Small intestine (tissue), 7 donors: ENCODE data around the gene TUBGCP2. TPM values are rescaled to one million over a fixed set of nuclear protein-coding genes. Genes with fewer than 3 reads are reported as not detected.

Experiments
- DNase-seq, 2 donors: peaks; one replicate each; pipeline versions ENCODE4 v3.0.0 to v3.0.0-alpha.2; 2013
- FAIRE-seq: peaks from 2 replicates; lab custom pipeline; 2012; peaks lifted over from hg19 to GRCh38; lab: Jason Lieb, UNC
- H3K27ac ChIP-seq, 3 donors: one replicate each; pipeline ENCODE4 v1.5.1; 2013; ENCODE audit warnings: low read length in 2 of 3, mild to moderate bottlenecking in 2 of 3, control low read depth in 1 of 3, inconsistent platforms in 1 of 3, low read depth in 1 of 3, moderate library complexity in 1 of 3
- H3K27me3 ChIP-seq, 3 donors: one replicate each; pipeline ENCODE4 v1.6.1; 2013; ENCODE audit warnings: low read length in 3 of 3, inconsistent platforms in 1 of 3; ENCODE audit not compliant: control insufficient read depth in 3 of 3, insufficient read depth in 3 of 3
- H3K36me3 ChIP-seq, 3 donors: one replicate each; pipeline ENCODE4 v1.6.1; 2013; ENCODE audit warnings: low read length in 3 of 3, inconsistent platforms in 1 of 3, low read depth in 1 of 3, mild to moderate bottlenecking in 1 of 3, moderate library complexity in 1 of 3; ENCODE audit not compliant: control insufficient read depth in 3 of 3, insufficient read depth in 2 of 3
- H3K4me1 ChIP-seq, 3 donors: one replicate each; pipeline ENCODE4 v1.6.1; 2013; ENCODE audit warnings: low read length in 2 of 3, inconsistent platforms in 1 of 3, low read depth in 1 of 3, mild to moderate bottlenecking in 1 of 3, moderate library complexity in 1 of 3; ENCODE audit not compliant: control insufficient read depth in 3 of 3, insufficient read depth in 2 of 3
- H3K4me3 ChIP-seq, 3 donors: one replicate each; pipeline ENCODE4 v1.5.1; 2013; ENCODE audit warnings: low read length in 3 of 3, control low read depth in 1 of 3, inconsistent platforms in 1 of 3, low read depth in 1 of 3, mild to moderate bottlenecking in 1 of 3, moderate library complexity in 1 of 3
- H3K9me3 ChIP-seq, 2 donors: one replicate each; pipeline ENCODE4 v1.6.1; 2013; ENCODE audit warnings: low read depth in 1 of 2, low read length in 1 of 2; ENCODE audit not compliant: control insufficient read depth in 2 of 2, insufficient read depth in 1 of 2
- WGBS, 3 donors: extraction: QIAGEN DNeasy Blood & Tissue Kit; methylation state at CpG; one replicate each; pipeline ENCODE4 v1.1.7; 2013; 5-methylcytosine and 5-hydroxymethylcytosine counted together
- polyA plus RNA-seq, 4 donors: library from polyadenylated mRNA; stranded (reverse) in 3 of 4; unstranded in 1 of 4; fragments of 200-250 nt in 3 of 4; fragments of 120-200 nt in 1 of 4; gene quantifications; one replicate each; pipeline versions ENCODE4 v1.2.1 to v1.2.3, GENCODE V29; 2013
- donor health status: healthy with polysubstance abuse.
- donor health status: control.
- donor health status: control.
- donor health status: Bipolar disorder and iron deficiency.
- donor health status: healthy.

Gene TUBGCP2
- polyA plus RNA-seq, 4 donors, result 43.1 to 173 (median 88.4) TPM

DNA sequence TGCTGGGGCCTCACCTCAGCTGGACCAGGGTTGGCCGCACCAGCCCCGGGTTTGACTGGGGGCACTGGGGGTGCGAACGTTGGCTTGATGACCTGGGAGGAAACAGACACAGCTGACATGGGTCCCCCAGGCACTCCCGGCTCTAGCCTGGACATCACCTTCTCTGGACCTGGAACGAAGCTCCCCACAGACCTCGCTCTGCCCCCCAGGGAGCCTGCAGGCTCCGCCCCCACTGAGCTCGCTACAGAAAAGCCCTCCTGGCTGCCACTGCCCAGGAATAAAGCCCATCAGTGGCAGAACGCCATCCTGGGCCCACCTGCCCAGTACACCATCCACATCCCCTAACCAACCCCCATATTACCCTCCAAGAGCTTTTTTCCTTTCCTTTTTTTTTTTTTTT, 45.0 kb downstream of the TUBGCP2 start:
- FAIRE-seq (no peak), DNase-seq (no peak)
- peaks cover 3 to 27% (median 5%) of the 10 kb centered on the region in 3 donors for H3K4me1 ChIP-seq
- peaks cover 0 to 3% (median 0%) of the 10 kb centered on the region in 3 donors for H3K36me3 ChIP-seq
- H3K27ac ChIP-seq, result no peak overlapping the region
- H3K9me3 ChIP-seq, result no peaks in the 10 kb centered on the region
- 72 to 87% (median 73%) methylated on average over 10 of the region's 10 CpGs for WGBS, 3 donors
- H3K4me3 ChIP-seq, result no peak overlapping the region
- no peaks in the 10 kb centered on the region for H3K27me3 ChIP-seq

DNA sequence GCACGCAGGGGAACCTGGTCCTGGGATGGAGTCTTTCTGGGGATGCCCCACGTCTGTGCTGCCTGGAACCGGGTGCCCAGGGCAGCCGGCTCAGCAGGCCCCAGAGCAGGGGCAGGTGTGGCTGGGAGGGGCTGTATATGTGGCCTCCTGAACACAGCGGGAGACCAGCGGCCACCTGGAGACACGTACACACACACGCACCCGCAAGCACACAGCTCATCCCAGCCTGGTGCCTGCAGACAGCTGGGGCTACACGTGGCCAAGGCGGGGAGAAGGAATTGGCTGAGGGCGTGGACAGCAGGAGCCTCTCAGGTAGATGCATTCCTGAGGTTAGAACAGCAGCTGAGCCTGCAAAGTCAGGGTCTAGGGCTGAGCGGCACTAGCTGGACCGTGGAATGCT, 46.0 kb downstream of the TUBGCP2 start:
- Histone ChIP-seq H3K36me3 (no peaks in the 10 kb centered on the region), H3K4me1 (peaks cover 3 to 33% (median 5%) of the 10 kb centered on the region in 3 donors), H3K27me3 (no peaks in the 10 kb centered on the region), H3K4me3 (no peak overlapping the region), H3K27ac (peak overlapping the region in 1 of 3 donors; percentile 34), H3K9me3 (no peaks in the 10 kb centered on the region)
- FAIRE-seq, result no peak
- 26 to 78% (median 39%) methylated on average over 14 of the region's 14 CpGs for WGBS, 3 donors
- peak in 1 of 2 donors; percentile 48 for DNase-seq

DNA sequence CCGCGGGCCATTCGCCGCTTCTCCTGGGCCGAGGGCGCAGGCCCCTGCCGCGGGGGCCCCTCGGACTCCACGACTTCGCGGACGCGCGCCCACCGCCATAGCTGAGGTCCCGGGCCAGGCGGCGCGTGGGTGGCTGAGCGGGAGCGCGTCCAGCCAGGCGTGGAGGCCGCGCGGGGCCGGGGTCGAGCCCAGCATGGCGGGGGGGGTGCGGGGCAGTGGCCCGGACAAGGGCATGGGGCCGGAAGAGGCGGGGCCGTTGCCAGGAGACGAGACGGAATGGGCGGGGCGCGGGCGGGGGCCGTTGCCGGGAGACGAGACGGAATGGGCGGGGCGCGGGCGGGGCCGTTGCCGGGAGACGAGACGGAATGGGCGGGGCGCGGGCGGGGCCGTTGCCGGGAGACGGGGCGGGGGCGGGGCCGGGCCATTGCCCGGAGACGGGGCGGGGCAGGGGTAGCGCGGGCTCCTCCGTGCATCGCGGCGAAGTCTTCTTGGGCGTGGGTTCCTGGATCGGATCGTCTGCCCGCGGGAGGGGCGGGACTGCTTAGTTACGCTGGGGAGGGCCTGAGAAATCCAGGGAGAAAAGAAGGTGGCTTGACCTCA, 46.8 kb downstream of the TUBGCP2 start:
- no peaks in the 10 kb centered on the region for H3K36me3 ChIP-seq
- peak overlapping the region; percentile 59 to 88 (median 67) for H3K4me3 ChIP-seq
- no peaks in the 10 kb centered on the region for H3K27me3 ChIP-seq
- peak overlapping the region; percentile 63 to 84 (median 68) for H3K27ac ChIP-seq
- WGBS, 3 donors, result 0 to 2% (median 1%) methylated on average over 19 to 79 of the region's 79 CpGs
- DNase-seq, result peak; percentile 72 to 86
- no peak for FAIRE-seq
- peaks cover 3 to 40% (median 5%) of the 10 kb centered on the region in 3 donors for H3K4me1 ChIP-seq
- no peaks in the 10 kb centered on the region for H3K9me3 ChIP-seq

DNA sequence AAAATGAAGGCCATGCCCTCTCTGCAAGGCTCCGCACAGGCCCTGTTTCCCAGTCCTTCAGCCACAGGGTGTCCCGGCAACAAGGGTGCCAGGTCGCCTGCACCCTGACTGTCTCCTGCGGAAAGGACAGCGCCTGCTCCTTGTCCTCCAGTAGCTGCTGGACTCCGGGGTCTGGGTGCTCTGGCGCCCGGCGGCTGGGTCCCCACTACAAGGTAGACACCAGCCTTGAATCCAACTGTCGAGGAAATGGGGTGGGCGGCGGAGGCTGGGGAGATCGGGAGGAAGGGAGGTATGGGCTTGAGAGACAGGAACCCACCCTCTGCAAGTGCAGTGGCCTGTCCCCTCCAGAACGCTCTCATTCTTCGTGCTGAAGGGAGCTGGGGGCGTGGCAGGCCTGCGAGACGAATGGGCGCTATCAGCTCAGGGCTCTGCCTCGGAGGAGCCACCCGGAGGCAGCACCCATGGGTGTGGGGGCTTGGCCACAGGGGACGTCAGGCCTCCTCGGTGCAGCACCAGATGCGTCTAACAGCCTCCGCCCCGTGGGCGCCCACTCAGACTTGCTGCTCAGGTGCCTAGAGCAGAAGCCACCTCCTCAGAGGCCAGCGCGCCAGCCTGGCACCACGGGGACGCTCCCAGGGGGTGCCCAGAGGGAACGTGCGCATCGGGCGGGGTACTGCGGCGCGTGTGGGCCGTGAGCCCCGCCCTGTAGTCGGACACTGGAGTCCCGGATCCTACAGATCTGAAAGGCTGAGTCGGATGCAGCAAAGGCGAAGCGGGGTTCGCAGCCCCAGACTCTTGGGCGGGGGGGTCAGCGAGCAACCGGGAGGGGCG, 47.6 kb downstream of the TUBGCP2 start:
- H3K4me1 ChIP-seq, result peaks cover 3 to 40% (median 5%) of the 10 kb centered on the region in 3 donors
- 20 to 21% (median 20%) methylated on average over 36 to 50 of the region's 50 CpGs for WGBS, 3 donors

DNA sequence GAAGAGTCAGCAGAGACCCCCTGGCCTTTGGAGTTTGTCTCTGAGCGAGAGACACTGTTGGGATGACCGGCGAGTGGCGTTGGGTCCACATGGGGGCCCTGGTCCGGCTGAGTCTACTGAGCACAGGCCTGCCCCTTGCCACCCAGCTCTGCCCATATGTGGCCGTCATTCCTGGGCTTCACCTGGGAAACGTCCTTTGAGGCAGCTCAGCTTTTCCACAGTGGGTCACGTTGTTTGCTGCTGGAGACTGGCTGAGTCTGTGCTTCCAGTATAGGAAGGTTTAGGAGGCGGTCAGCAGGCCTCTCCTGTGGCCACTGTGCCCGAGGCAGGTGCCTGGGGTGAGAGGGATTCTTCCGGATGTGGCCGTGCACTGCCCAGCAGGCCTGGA, 49.1 kb downstream of the TUBGCP2 start:
- FAIRE-seq (no peak), DNase-seq (no peak)
- no peak overlapping the region for H3K4me3 ChIP-seq
- WGBS, 3 donors, result 77 to 90% (median 88%) methylated on average over 12 of the region's 12 CpGs
- no peaks in the 10 kb centered on the region for H3K36me3 ChIP-seq
- H3K9me3 ChIP-seq, result no peaks in the 10 kb centered on the region
- H3K27me3 ChIP-seq, result no peaks in the 10 kb centered on the region
- peaks cover 3 to 40% (median 5%) of the 10 kb centered on the region in 3 donors for H3K4me1 ChIP-seq
- peak overlapping the region in 1 of 3 donors; percentile 22 for H3K27ac ChIP-seq

More for the DNA sequence above, 47.6 kb downstream of the TUBGCP2 start:
- FAIRE-seq (no peak), DNase-seq (peak; percentile 55 to 83)
- H3K27me3 ChIP-seq, result no peaks in the 10 kb centered on the region
- H3K9me3 ChIP-seq, result no peaks in the 10 kb centered on the region
- peak overlapping the region; percentile 59 to 88 (median 67) for H3K4me3 ChIP-seq
- peak overlapping the region; percentile 63 to 84 (median 68) for H3K27ac ChIP-seq
- no peaks in the 10 kb centered on the region for H3K36me3 ChIP-seq

DNA sequence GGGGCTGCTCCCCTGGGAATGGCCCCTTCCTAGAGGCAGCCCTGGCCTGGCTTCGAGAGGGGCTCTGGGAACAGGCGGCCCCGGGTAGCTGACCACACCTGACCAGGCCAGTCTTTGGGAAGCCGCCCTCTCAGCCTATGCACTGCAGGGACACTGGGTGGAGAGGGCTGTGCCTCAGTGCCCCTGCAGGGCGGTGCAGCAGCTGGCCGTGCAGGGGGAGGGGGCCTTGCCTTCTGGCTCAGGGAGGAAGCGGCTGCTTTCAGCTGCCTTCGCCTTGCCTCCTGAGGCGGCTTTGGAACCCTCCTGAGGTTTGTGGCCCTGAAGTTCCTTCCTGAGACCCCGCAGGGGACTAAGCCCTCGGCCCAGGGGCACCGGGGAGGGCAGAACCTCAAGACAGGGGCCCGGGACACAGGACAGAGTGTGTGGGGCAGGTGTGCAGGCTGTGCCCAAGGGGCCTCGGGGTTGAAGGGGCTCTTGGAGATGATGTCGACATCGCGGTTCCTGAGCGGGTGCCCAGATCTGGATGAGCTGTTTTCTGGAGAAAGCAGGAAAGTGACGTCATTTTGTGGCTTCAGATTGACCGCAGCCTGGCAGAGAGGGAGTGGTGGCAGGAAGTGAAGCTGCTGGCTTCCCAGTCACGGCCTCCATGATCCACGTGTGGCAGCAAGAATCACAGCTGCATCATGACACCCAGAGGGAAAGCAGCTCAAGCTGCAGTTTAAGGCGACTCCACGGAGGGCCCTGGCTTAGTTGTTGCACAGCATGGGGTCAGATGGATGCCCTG, 49.7 kb downstream of the TUBGCP2 start:
- WGBS, 3 donors, result 53 to 82% (median 65%) methylated on average over 24 of the region's 24 CpGs
- Histone ChIP-seq H3K36me3 (no peaks in the 10 kb centered on the region), H3K9me3 (no peaks in the 10 kb centered on the region), H3K4me3 (no peak overlapping the region), H3K4me1 (peaks cover 1 to 44% (median 5%) of the 10 kb centered on the region in 3 donors), H3K27me3 (no peaks in the 10 kb centered on the region), H3K27ac (peak overlapping the region in 1 of 3 donors; percentile 35)
- FAIRE-seq (no peak), DNase-seq (no peak)

DNA sequence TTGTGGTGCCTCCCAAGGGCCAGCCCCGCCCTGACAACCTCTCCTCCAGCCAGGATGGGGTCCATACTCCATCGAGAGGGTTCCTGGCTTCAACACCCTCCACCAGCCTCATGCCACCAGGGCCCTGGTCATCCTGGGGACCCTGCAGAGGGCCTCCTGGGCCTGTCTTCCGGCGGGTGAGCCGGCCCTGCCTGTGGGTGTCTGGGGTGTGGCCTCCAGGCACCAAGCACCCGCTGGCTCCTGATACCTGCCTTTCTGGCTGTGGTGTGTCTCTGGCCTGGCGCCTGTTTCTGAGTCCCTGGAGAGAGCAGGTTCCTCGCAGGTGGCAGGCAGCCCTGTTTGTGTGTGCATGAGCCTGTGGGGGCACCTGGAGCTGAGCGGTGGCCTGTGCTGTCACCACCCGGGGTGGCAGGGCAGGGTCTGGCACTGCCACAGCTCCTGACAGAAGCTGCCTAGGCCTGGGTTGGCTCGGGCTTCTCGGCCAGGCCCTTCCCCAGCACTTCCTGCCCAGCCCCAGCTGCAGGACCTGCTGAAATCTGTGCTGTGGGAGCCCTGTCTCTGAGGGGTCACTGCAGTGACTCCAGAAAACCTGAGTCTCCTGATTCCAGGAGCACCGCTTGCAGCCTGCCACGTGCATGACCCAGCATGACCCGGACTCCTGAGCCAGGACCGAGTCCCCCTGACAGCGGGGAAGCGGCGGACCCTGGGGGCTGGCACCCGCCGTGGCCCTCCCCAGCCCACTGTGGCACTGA, 50.4 kb downstream of the TUBGCP2 start:
- no peak overlapping the region for H3K4me3 ChIP-seq
- no peaks in the 10 kb centered on the region for H3K9me3 ChIP-seq
- H3K27ac ChIP-seq, result peak overlapping the region in 2 of 3 donors; percentile 13 to 50
- H3K36me3 ChIP-seq, result no peaks in the 10 kb centered on the region
- FAIRE-seq (no peak), DNase-seq (peak in 1 of 2 donors; percentile 45)
- peaks cover 0 to 38% (median 5%) of the 10 kb centered on the region in 3 donors for H3K4me1 ChIP-seq
- 44 to 53% (median 49%) methylated on average over 21 of the region's 21 CpGs for WGBS, 3 donors
- H3K27me3 ChIP-seq, result no peaks in the 10 kb centered on the region
